GM23338 (cell line): Measurements from ENCODE around the gene COQ3. TPM values are rescaled to one million over a fixed set of nuclear protein-coding genes. Genes with fewer than 3 reads are reported as not detected.

Source experiments
- ATAC-seq: fragments of 200-7000 bp; cut with Tn5 transposase; 3 replicates; pipeline ENCODE4 v1.9.1; 2020
- DNase-seq: peaks from one replicate; pipeline ENCODE4 v3.0.0-alpha.2; 2015; ENCODE audit warnings: low spot score
- H2AFZ ChIP-seq: fragments of 200-600 bp; sonication (generic); 2 replicates; pipeline ENCODE4 v1.8.0; 2016; ENCODE audit warnings: antibody characterized with exemption, mild to moderate bottlenecking, moderate library complexity
- H3F3A ChIP-seq: fragments of 200-600 bp; sonication (generic); replicated peaks from 2 replicates; pipeline ENCODE4 v1.8.0; 2017; ENCODE audit warnings: antibody characterized with exemption, mixed run types, low read depth
- H3K27ac ChIP-seq: fragments of 200-600 bp; sonication (generic); 2 replicates; pipeline ENCODE4 v1.6.1; 2016; ENCODE audit warnings: low read depth
- H3K27me3 ChIP-seq: fragments of 200-600 bp; sonication (generic); 2 replicates; pipeline ENCODE4 v1.8.0; 2016; ENCODE audit warnings: mild to moderate bottlenecking, mixed run types, moderate library complexity; ENCODE audit not compliant: insufficient read depth
- H3K36me3 ChIP-seq: fragments of 200-600 bp; sonication (generic); 2 replicates; pipeline ENCODE4 v1.8.0; 2016; ENCODE audit warnings: mild to moderate bottlenecking; ENCODE audit not compliant: insufficient read depth
- H3K4me1 ChIP-seq: fragments of 200-600 bp; sonication (generic); 2 replicates; pipeline ENCODE4 v1.8.0; 2016; ENCODE audit warnings: mild to moderate bottlenecking, moderate library complexity; ENCODE audit not compliant: insufficient read depth
- H3K4me2 ChIP-seq: fragments of 200-600 bp; sonication (generic); 2 replicates; pipeline ENCODE4 v1.7.1; 2017; ENCODE audit warnings: mixed run types
- H3K4me3 ChIP-seq: fragments of 200-600 bp; sonication (generic); 2 replicates; pipeline ENCODE4 v1.6.1; 2016; ENCODE audit warnings: mixed run types
- H3K79me2 ChIP-seq: fragments of 200-600 bp; sonication (generic); replicated peaks from 2 replicates; pipeline ENCODE4 v1.8.0; 2017; ENCODE audit warnings: mild to moderate bottlenecking; ENCODE audit not compliant: insufficient read depth
- H3K9me2 ChIP-seq: fragments of 200-600 bp; sonication (generic); 2 replicates; pipeline ENCODE4 v1.8.0; 2017; ENCODE audit not compliant: insufficient read depth
- H4K20me1 ChIP-seq: fragments of 200-600 bp; sonication (generic); replicated peaks from 2 replicates; pipeline ENCODE4 v1.8.0; 2017; ENCODE audit warnings: mild to moderate bottlenecking; ENCODE audit not compliant: insufficient read depth
- H3K27ac Mint-ChIP-seq: 2 replicates; pipeline ENCODE4 v1.8.0; 2020; ENCODE audit warnings: inconsistent platforms, mild to moderate bottlenecking, moderate library complexity, mixed read lengths
- H3K27me3 Mint-ChIP-seq: 3 replicates; pipeline ENCODE4 v1.8.0; 2022; ENCODE audit warnings: low read depth, mild to moderate bottlenecking, moderate library complexity, mixed read lengths, inconsistent platforms; ENCODE audit not compliant: insufficient read depth, poor library complexity
- H3K36me3 Mint-ChIP-seq: 3 replicates; pipeline ENCODE4 v1.8.0; 2021; ENCODE audit warnings: low read depth, mild to moderate bottlenecking, inconsistent platforms, moderate library complexity, mixed read lengths
- H3K4me1 Mint-ChIP-seq: 3 replicates; pipeline ENCODE4 v1.8.0; 2020; ENCODE audit warnings: mild to moderate bottlenecking, inconsistent platforms, mixed read lengths
- H3K4me3 Mint-ChIP-seq: 3 replicates; pipeline ENCODE4 v1.8.0; 2021; ENCODE audit warnings: moderate library complexity, mild to moderate bottlenecking, inconsistent platforms, mixed read lengths
- H3K9me3 Mint-ChIP-seq: 3 replicates; pipeline ENCODE4 v1.8.0; 2020; ENCODE audit warnings: moderate library complexity, mild to moderate bottlenecking, inconsistent platforms, mixed read lengths
- CREB1 ChIP-seq: fragments of 250-450 bp; sonication (Bioruptor Pico); IDR thresholded peaks from 2 replicates; pipeline ENCODE4 v1.5.0; 2020; ENCODE audit warnings: low read depth, mild to moderate bottlenecking, moderate library complexity
- CTCF ChIP-seq, 2 experiments: fragments of 200-600 bp in 1 of 2; sonication (generic) in 1 of 2; conservative IDR thresholded peaks; 2 replicates each; pipeline versions ENCODE4 v1.5.1 to v1.6.1; 2016 to 2017; ENCODE audit warnings: antibody characterized with exemption in 2 of 2, low read depth in 2 of 2, mild to moderate bottlenecking in 2 of 2, moderate library complexity in 1 of 2
- ETS1 ChIP-seq: IDR thresholded peaks from 2 replicates; pipeline ENCODE4 v1.6.1; 2016; ENCODE audit warnings: antibody characterized with exemption
- EZH2 ChIP-seq: fragments of 200-600 bp; sonication (generic); IDR thresholded peaks from one replicate; pipeline ENCODE4 v1.8.0; 2017; ENCODE audit warnings: antibody characterized with exemption, mild to moderate bottlenecking, low read depth; ENCODE audit not compliant: unreplicated experiment
- EZH2phosphoT487 ChIP-seq: fragments of 200-600 bp; sonication (generic); IDR thresholded peaks from one replicate; pipeline ENCODE4 v1.8.1; 2018; ENCODE audit warnings: antibody characterized with exemption; ENCODE audit not compliant: unreplicated experiment
- JUNB ChIP-seq: IDR thresholded peaks from one replicate; pipeline ENCODE4 v1.6.1; 2016; ENCODE audit warnings: antibody characterized with exemption; ENCODE audit not compliant: unreplicated experiment
- NANOG ChIP-seq: IDR thresholded peaks from 2 replicates; pipeline ENCODE4 v1.6.1; 2016; ENCODE audit warnings: antibody characterized with exemption, borderline replicate concordance
- POLR2AphosphoS5 ChIP-seq: IDR thresholded peaks from 2 replicates; pipeline ENCODE4 v1.6.1; 2016; ENCODE audit warnings: antibody characterized with exemption, low read depth
- STAT1 ChIP-seq: IDR thresholded peaks from one replicate; pipeline ENCODE4 v1.6.1; 2016; ENCODE audit warnings: antibody characterized with exemption; ENCODE audit not compliant: unreplicated experiment
- ZNF331 ChIP-seq: fragments of 250-450 bp; sonication (Bioruptor Pico); IDR thresholded peaks from 2 replicates; pipeline ENCODE4 v1.5.0; 2020; ENCODE audit warnings: low read depth, mild to moderate bottlenecking, moderate library complexity
- polyA plus RNA-seq: library from polyadenylated mRNA; unstranded; fragments of >200 nt; fragmentation: Nextera tagmentation; extraction: Ambion mirVana; gene quantifications from 2 replicates; pipeline ENCODE4 v1.2.1, GENCODE V29; 2016
- total RNA-seq: library from RNA; depleted of rRNA; stranded (reverse); fragments of >200 nt; shearing (Covaris generic); gene quantifications from 2 replicates; pipeline ENCODE4 v1.2.3, GENCODE V29; 2014
- TF ChIP-seq, protein P1 (sequence below): IDR thresholded peaks from one replicate; pipeline ENCODE4 v1.6.1; 2018; ENCODE audit warnings: antibody characterized with exemption; ENCODE audit not compliant: unreplicated experiment

The COQ3 gene
- total and polyA plus RNA-seq, 2 experiments from 2014 or later, result 11.8 to 22.5 TPM

- TF ChIP-seq POLR2AphosphoS5 (peak; percentile 92), ETS1 (peak; percentile 91), STAT1 (no peak), CREB1 (CRISPR knock-in tag) (peak; percentile 73)
- peak within 1 kb of the TSS; percentile 99 for H3K27ac Mint-ChIP-seq
- peaks cover 36% of the 10 kb centered on the region; the same call in 2 of the 3 replicates for H3K36me3 Mint-ChIP-seq
- H4K20me1 ChIP-seq, result peaks cover 42% of the 10 kb centered on the region
- peak within 1 kb of the TSS; percentile 97 for H3K27ac ChIP-seq
- peak; percentile 99 for DNase-seq
- no peaks in the 10 kb centered on the region for H3F3A ChIP-seq
- no peak within 1 kb of the TSS for H2AFZ ChIP-seq
- peaks cover 44% of the 10 kb centered on the region for H3K4me1 ChIP-seq
- H3K9me2 ChIP-seq, result no peaks in the 10 kb centered on the region
- peak within 1 kb of the TSS; percentile 89 for H3K4me2 ChIP-seq
- peaks cover 67% of the 10 kb centered on the region for H3K79me2 ChIP-seq
- peaks cover 66% of the 10 kb centered on the region for H3K4me1 Mint-ChIP-seq
- H3K36me3 ChIP-seq, result no peaks in the 10 kb centered on the region
- H3K27me3 Mint-ChIP-seq, result peaks cover 13% of the 10 kb centered on the region
- H3K27me3 ChIP-seq, result no peaks in the 10 kb centered on the region
- ATAC-seq, result peak; percentile 89
- no peaks in the 10 kb centered on the region for H3K9me3 Mint-ChIP-seq
- peak within 1 kb of the TSS; percentile 63 for H3K4me3 ChIP-seq
- H3K4me3 Mint-ChIP-seq, result peak within 1 kb of the TSS; percentile 96
Observed at GRCh38 chr6:99424761-99425646, 31.0 kb upstream of the COQ3 start, which contains the start of gene PNISR. Gene PNISR, minus strand, starts transcription at chr6:99425308. Its CDS starts 10,649 bp downstream, at chr6:99414659.

DNA sequence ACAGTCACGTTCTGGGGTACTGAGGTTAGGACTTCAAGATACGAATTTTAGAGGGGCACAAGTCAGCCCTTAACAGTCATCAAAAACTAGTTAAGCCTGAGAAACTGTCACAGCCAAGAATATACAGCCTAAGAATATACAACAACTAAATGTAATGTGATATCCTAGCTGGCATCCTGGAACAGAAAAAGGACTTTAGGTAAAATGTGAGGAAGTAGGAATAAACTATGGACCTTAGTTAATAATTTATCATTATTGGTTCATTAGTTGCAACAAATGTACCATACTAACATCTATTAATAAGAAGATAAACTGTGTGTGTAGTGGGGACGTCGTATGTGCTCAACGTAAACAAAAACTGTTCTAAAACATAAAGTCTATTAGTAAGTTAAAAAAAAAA is 30.0 kb upstream of the COQ3 start:
- Histone ChIP-seq H3K9me2 (no peaks in the 10 kb centered on the region), H3F3A (no peaks in the 10 kb centered on the region), H3K79me2 (peaks cover 77% of the 10 kb centered on the region), H4K20me1 (peaks cover 48% of the 10 kb centered on the region), H3K4me3 (peak overlapping the region; percentile 63), H2AFZ (no peak overlapping the region), H3K36me3 (no peaks in the 10 kb centered on the region), H3K27me3 (no peaks in the 10 kb centered on the region), H3K4me1 (peaks cover 42% of the 10 kb centered on the region), H3K27ac (peak overlapping the region; percentile 18; the same call in 1 of the 2 replicates), H3K4me2 (peak overlapping the region; percentile 89)
- Mint-ChIP-seq H3K27me3 (peaks cover 13% of the 10 kb centered on the region), H3K9me3 (no peaks in the 10 kb centered on the region), H3K36me3 (peaks cover 33% of the 10 kb centered on the region; the same call in 2 of the 3 replicates), H3K4me1 (peaks cover 60% of the 10 kb centered on the region), H3K4me3 (peak overlapping the region; percentile 96), H3K27ac (no peak overlapping the region)
- TF ChIP-seq CREB1 (CRISPR knock-in tag) (no peak), NANOG (no peak), EZH2phosphoT487 (no peak), JUNB (no peak), POLR2AphosphoS5 (no peak), ZNF331 (no peak)
- no peak for ATAC-seq
- DNase-seq, result no peak

DNA sequence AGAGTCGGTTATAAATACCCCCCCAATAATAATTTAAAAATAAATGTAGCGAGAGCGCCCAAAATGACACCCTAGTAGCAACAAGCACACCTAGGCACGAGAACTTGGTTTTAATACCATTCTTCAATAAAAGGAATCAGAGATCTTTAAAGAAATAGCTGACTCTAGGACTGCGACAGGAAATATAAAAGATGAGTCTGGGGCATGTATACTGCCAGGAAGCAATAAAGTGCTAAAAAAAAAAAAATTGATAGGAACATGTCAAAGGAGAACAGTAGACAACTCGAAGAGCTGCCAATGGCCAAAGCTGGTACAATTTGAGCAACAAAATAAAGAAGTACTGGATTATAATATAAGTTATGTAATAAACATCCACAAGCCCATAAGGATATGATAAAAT is 28.9 kb upstream of the COQ3 start:
- Histone ChIP-seq H3K4me1 (peaks cover 40% of the 10 kb centered on the region), H3K27ac (no peak overlapping the region), H3K9me2 (no peaks in the 10 kb centered on the region), H3K79me2 (peaks cover 83% of the 10 kb centered on the region), H3K4me2 (peak overlapping the region; percentile 89), H2AFZ (no peak overlapping the region), H3K4me3 (0 out of 2 replicates have a peak overlapping the region, but pooled peaks have one; percentile 63), H4K20me1 (peaks cover 56% of the 10 kb centered on the region), H3K27me3 (no peaks in the 10 kb centered on the region), H3F3A (no peaks in the 10 kb centered on the region), H3K36me3 (no peaks in the 10 kb centered on the region)
- peaks cover 13% of the 10 kb centered on the region for H3K27me3 Mint-ChIP-seq
- peaks cover 26% of the 10 kb centered on the region; the same call in 2 of the 3 replicates for H3K36me3 Mint-ChIP-seq
- H3K4me3 Mint-ChIP-seq, result peak overlapping the region; percentile 32; the same call in 1 of the 3 replicates
- no peak for ATAC-seq
- peaks cover 57% of the 10 kb centered on the region for H3K4me1 Mint-ChIP-seq
- no peaks in the 10 kb centered on the region for H3K9me3 Mint-ChIP-seq
- DNase-seq, result no peak
- H3K27ac Mint-ChIP-seq, result no peak overlapping the region
- TF ChIP-seq POLR2AphosphoS5, result no peak
- TF ChIP-seq ZNF331, result no peak
- no peak for TF ChIP-seq CTCF (conservative IDR thresholded peaks at IDR 0.05; ENCODE audit: low read depth in 2 of 2)
- no peak for TF ChIP-seq CREB1 (CRISPR knock-in tag)
- TF ChIP-seq, protein P1, sequence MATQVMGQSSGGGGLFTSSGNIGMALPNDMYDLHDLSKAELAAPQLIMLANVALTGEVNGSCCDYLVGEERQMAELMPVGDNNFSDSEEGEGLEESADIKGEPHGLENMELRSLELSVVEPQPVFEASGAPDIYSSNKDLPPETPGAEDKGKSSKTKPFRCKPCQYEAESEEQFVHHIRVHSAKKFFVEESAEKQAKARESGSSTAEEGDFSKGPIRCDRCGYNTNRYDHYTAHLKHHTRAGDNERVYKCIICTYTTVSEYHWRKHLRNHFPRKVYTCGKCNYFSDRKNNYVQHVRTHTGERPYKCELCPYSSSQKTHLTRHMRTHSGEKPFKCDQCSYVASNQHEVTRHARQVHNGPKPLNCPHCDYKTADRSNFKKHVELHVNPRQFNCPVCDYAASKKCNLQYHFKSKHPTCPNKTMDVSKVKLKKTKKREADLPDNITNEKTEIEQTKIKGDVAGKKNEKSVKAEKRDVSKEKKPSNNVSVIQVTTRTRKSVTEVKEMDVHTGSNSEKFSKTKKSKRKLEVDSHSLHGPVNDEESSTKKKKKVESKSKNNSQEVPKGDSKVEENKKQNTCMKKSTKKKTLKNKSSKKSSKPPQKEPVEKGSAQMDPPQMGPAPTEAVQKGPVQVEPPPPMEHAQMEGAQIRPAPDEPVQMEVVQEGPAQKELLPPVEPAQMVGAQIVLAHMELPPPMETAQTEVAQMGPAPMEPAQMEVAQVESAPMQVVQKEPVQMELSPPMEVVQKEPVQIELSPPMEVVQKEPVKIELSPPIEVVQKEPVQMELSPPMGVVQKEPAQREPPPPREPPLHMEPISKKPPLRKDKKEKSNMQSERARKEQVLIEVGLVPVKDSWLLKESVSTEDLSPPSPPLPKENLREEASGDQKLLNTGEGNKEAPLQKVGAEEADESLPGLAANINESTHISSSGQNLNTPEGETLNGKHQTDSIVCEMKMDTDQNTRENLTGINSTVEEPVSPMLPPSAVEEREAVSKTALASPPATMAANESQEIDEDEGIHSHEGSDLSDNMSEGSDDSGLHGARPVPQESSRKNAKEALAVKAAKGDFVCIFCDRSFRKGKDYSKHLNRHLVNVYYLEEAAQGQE, result no peak
- TF ChIP-seq STAT1, result no peak
- no peak for TF ChIP-seq NANOG
- TF ChIP-seq JUNB, result no peak
- no peak for TF ChIP-seq EZH2
